ENCODE results near the gene GLB1L2.

GRCh38 chr11:134364261-134364660 is 32.5 kb downstream of the GLB1L2 start:
- TF ChIP-seq ZNF747 (CRISPR knock-in tag; IDR thresholded peaks at IDR 0.05; ENCODE audit: borderline replicate concordance) (no peak), RAD51 (IDR thresholded peaks at IDR 0.05; ENCODE audit: borderline replicate concordance) (no peak), REST (IDR thresholded peaks at IDR 0.05; ENCODE audit: borderline replicate concordance in 1 of 2, low read depth in 1 of 2, low read length in 2 of 2) (no peak), HDAC2 (CRISPR knock-in tag; IDR thresholded peaks at IDR 0.05) (no peak)
- TF ChIP-seq, protein P1, sequence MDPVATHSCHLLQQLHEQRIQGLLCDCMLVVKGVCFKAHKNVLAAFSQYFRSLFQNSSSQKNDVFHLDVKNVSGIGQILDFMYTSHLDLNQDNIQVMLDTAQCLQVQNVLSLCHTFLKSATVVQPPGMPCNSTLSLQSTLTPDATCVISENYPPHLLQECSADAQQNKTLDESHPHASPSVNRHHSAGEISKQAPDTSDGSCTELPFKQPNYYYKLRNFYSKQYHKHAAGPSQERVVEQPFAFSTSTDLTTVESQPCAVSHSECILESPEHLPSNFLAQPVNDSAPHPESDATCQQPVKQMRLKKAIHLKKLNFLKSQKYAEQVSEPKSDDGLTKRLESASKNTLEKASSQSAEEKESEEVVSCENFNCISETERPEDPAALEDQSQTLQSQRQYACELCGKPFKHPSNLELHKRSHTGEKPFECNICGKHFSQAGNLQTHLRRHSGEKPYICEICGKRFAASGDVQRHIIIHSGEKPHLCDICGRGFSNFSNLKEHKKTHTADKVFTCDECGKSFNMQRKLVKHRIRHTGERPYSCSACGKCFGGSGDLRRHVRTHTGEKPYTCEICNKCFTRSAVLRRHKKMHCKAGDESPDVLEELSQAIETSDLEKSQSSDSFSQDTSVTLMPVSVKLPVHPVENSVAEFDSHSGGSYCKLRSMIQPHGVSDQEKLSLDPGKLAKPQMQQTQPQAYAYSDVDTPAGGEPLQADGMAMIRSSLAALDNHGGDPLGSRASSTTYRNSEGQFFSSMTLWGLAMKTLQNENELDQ (CRISPR knock-in tag; IDR thresholded peaks at IDR 0.05; ENCODE audit: borderline replicate concordance), result no peak
